Myocyte (in vitro differentiated cells): ENCODE data around the gene SELPLG. TPM values are rescaled to one million over a fixed set of nuclear protein-coding genes. Genes with fewer than 3 reads are reported as not detected.
"Not testable (repeated sequence)": the region's sequence is repeated elsewhere in the genome, so short reads cannot be mapped to it uniquely, and the experiment has no call there.

Source experiments
- DNase-seq: peaks from one replicate; pipeline ENCODE4 v3.0.0-alpha.2; 2012; ENCODE audit warnings: low read depth
- microRNA-seq: library from miRNA; unstranded; fragments of <30 nt; microRNA quantifications from one replicate; pipeline ENCODE4, GENCODE V29; 2016
- total RNA-seq: library from RNA; depleted of rRNA; stranded (reverse); fragments of >200 nt; gene quantifications from 2 replicates; pipeline ENCODE4 v1.2.3, GENCODE V29; 2014

The SELPLG gene
- total RNA-seq, 1 donor from 2014 or later = 2.4 TPM

DNA sequence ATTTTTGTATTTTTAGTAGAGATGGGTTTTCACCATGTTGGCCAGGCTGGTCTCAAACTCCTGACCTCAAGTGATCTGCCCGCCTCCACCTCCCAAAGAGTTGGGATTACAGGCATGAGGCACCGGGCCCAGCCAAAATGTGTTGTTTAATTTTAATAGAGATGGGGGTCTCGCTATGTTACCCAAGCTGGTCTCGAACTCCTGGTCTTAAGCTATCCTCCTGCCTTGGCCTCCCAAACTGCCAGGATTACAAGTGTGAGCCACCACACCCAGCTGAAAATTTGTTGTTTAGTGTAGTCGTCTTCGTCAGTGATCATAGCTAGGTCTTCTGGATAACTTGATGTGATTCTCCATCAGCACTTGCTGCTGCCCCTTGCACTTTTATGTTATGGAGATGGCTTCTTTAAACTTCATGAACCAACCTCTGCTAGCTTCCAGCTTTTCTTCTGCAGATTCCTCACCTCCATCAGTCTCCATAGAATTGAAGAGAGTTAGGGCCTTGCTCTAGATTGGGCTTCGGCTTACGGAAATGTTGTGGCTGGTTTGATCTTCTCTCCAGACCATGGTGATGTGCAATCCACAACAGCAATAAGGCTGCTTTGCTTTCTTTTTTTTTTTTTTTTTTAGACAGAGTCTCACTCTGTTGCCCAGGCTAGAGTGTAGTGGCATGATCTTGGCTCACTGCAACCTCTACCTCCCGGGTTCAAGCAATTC, 58.3 kb downstream of the SELPLG start:
- DNase-seq = no peak

DNA sequence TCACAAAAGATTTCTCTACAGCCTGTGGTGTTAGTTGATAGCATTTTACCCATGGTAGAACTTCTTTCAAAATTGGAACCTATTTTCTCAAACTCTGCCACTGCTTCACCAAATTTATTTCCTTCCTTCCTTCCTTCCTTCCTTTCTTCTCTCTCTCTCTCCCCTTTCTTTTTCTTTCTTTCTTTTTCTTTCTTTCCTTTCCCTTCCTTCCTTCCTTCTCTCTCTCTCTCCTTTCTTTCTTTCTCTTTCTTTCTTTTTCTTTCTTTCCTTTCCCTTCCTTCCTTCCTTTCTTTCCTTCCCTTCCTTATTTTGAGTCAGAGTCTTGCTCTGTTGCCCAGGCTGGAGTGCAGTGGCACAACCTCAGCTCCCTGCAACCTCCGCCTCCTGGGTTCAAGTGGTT, 59.4 kb downstream of the SELPLG start:
- not testable (repeated sequence) for DNase-seq

DNA sequence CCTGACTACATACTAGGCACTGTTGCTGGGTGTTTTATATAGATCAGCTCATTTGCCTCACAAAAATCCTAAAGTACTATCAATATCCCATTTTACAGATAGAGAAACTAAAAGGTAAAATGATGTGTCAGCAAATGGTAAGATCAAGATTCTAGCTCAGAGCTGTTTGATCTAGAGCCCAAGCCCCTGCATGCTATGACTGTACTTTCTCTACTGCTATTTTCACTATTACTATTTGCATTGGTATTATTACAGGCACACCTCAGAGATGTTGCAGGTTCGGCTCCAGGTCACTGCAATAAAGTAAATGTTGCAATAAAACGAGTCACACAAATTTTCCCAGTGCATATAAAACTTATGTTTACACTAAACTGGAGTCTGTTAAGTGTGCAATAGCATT, 60.4 kb downstream of the SELPLG start:
- no peak for DNase-seq

DNA sequence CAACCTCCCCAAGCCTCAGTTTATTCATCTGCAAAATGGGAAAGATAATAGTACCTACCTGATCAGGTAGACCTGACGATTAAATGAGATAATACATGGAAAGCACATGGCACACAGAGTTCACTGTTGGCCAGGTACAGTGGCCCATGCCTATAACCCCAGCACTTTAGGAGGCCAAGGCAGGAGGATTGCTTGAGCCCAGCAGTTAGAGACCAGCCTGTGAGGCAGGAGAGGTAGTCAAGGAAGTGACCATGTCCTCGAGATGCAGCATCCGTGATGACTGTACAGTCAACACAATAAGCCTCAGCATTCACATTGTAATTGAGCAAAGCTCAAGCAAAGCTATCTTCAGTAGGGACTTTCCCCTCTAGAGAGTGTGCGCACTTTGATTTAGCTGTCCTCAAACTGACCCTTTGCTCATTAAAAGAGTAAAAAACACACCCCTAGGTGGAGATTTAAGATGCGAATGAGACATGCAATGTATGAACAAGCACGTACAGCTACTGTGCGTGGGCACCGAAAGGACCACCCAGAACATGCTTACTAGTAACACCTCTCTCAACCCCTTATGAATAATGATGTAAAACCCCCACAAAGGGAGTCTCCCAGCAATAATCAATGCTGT, 61.4 kb downstream of the SELPLG start:
- DNase-seq = no peak

Small RNA genes lying within 50 kb of the gene (microRNA-seq; reads per million reads assigned to microRNA genes)
- not detected for gene MIR4496

Other genes with a start within 250 kb of the SELPLG start
- gene FICD, start 118.6 kb downstream of the SELPLG start, total RNA-seq = 3.9 and 4.7 TPM in 2 replicates
- gene SART3, start 72.7 kb downstream of the SELPLG start, total RNA-seq = 39.6 and 43.0 TPM in 2 replicates
- gene ISCU, start 71.3 kb downstream of the SELPLG start, total RNA-seq = 129 and 149 TPM in 2 replicates
- 34.4 and 55.5 TPM in 2 replicates for gene TMEM119, start 35.8 kb downstream of the SELPLG start, total RNA-seq
- 80.3 and 85.3 TPM in 2 replicates for gene CORO1C, start 97.6 kb upstream of the SELPLG start, total RNA-seq
- gene SSH1, start 223.7 kb upstream of the SELPLG start, total RNA-seq = 12.2 and 14.3 TPM in 2 replicates
- not detected in 2 replicates for gene DAO, start 246.2 kb upstream of the SELPLG start, total RNA-seq